HepG2 (cell line): ENCODE results near the gene MATR3. TPM values are rescaled to one million over a fixed set of nuclear protein-coding genes. Genes with fewer than 3 reads are reported as not detected.
A peak's percentile ranks its signal among the peaks of the same experiment; 100 is the strongest.

Source experiments
- ATAD3A ChIP-seq: sonication (generic); formaldehyde crosslinking; IDR thresholded peaks from 2 replicates; pipeline ENCODE4 v1.4.0; 2020; ENCODE audit warnings: missing genetic modification reagents
- HDAC2 ChIP-seq: sonication (generic); formaldehyde crosslinking; IDR thresholded peaks from 2 replicates; pipeline ENCODE4 v1.4.0; 2020; ENCODE audit warnings: missing genetic modification reagents
- RARG ChIP-seq: sonication (generic); formaldehyde crosslinking; IDR thresholded peaks from 2 replicates; pipeline ENCODE4 v1.4.0; 2020; ENCODE audit warnings: low read depth, mild to moderate bottlenecking, missing genetic modification reagents
- RBM22 ChIP-seq: fragments of 200-400 bp; formaldehyde crosslinking; optimal IDR thresholded peaks from 2 replicates; pipeline ENCODE3; 2017; ENCODE audit warnings: mild to moderate bottlenecking, low read length, moderate library complexity
- REPIN1 ChIP-seq: sonication (generic); formaldehyde crosslinking; IDR thresholded peaks from 2 replicates; pipeline ENCODE4 v1.8.0; 2022; ENCODE audit warnings: missing genetic modification reagents, low read depth, mild to moderate bottlenecking, borderline replicate concordance
- SIN3A ChIP-seq: IDR thresholded peaks from 2 replicates; pipeline ENCODE4 v1.6.1; 2011; ENCODE audit warnings: low read depth, mild to moderate bottlenecking, control low read depth, low read length, borderline replicate concordance
- SOX5 ChIP-seq: IDR thresholded peaks from 2 replicates; pipeline ENCODE4 v1.6.1; 2016; ENCODE audit warnings: borderline replicate concordance
- TCF12 ChIP-seq, 2 experiments: fragments of 450-650 bp in 1 of 2; sonication (generic) in 1 of 2; formaldehyde crosslinking in 1 of 2; IDR thresholded peaks; 2 replicates each; pipeline versions ENCODE4 v1.6.1 to v1.8.0; 2017 to 2022; ENCODE audit warnings: antibody characterized with exemption in 1 of 2, mild to moderate bottlenecking in 1 of 2, missing genetic modification reagents in 1 of 2, moderate library complexity in 1 of 2
- TEAD2 ChIP-seq: sonication (generic); formaldehyde crosslinking; IDR thresholded peaks from 2 replicates; pipeline ENCODE4 v1.9.0; 2021; ENCODE audit warnings: missing genetic modification reagents
- ZNF235 ChIP-seq: sonication (generic); formaldehyde crosslinking; IDR thresholded peaks from 2 replicates; pipeline ENCODE4 v1.8.1; 2023; ENCODE audit warnings: mild to moderate bottlenecking, missing genetic modification reagents, borderline replicate concordance
- polyA plus RNA-seq, 8 experiments: library from polyadenylated mRNA; depleted of rRNA in 3 of 8; stranded (reverse) in 7 of 8; unstranded in 1 of 8; fragments of >200 nt; fragmentation: Illumina TruSeq in 4 of 8; extraction: Trizol in 4 of 8; gene quantifications; 2 replicates each; pipeline versions ENCODE4 v1.2.1 to v1.2.3, GENCODE V29; 2011 to 2016; ENCODE audit warnings: low read depth in 4 of 8, missing spikeins in 1 of 8, mixed read lengths in 1 of 8; ENCODE audit not compliant: insufficient read depth in 1 of 8
- total RNA-seq, 5 experiments: library from RNA; depleted of rRNA; stranded (reverse); fragments of >200 nt; fragmentation: Illumina TruSeq; extraction: Trizol; gene quantifications; 2 replicates each; pipeline ENCODE4 v1.2.3, GENCODE V29; 2016; ENCODE audit warnings: low read depth in 1 of 5
- TF ChIP-seq, protein P1 (sequence below): sonication (generic); formaldehyde crosslinking; IDR thresholded peaks from 2 replicates; pipeline ENCODE4 v1.5.1; 2020; ENCODE audit warnings: missing genetic modification reagents, mild to moderate bottlenecking, borderline replicate concordance
- TF ChIP-seq, protein P2 (sequence below): sonication (generic); formaldehyde crosslinking; IDR thresholded peaks from 2 replicates; pipeline ENCODE4 v1.4.0; 2020; ENCODE audit warnings: missing genetic modification reagents
- TF ChIP-seq, protein P3 (sequence below): sonication (generic); formaldehyde crosslinking; IDR thresholded peaks from 2 replicates; pipeline ENCODE4 v1.4.0; 2020; ENCODE audit warnings: mild to moderate bottlenecking, missing genetic modification reagents
- TF ChIP-seq, protein P4 (sequence below): sonication (generic); formaldehyde crosslinking; IDR thresholded peaks from 2 replicates; pipeline ENCODE4 v1.8.0; 2022; ENCODE audit warnings: missing genetic modification reagents, mild to moderate bottlenecking, borderline replicate concordance
- TF ChIP-seq, protein P5 (sequence below): sonication (generic); formaldehyde crosslinking; IDR thresholded peaks from 2 replicates; pipeline ENCODE4 v1.5.0; 2020; ENCODE audit warnings: missing genetic modification reagents, mild to moderate bottlenecking, borderline replicate concordance

The MATR3 gene
- total and polyA plus RNA-seq, 2 of the 13 experiments (the other 11 are each of a cell fraction or from before 2014, with no cell fraction given), result 94.2 to 341 TPM

DNA sequence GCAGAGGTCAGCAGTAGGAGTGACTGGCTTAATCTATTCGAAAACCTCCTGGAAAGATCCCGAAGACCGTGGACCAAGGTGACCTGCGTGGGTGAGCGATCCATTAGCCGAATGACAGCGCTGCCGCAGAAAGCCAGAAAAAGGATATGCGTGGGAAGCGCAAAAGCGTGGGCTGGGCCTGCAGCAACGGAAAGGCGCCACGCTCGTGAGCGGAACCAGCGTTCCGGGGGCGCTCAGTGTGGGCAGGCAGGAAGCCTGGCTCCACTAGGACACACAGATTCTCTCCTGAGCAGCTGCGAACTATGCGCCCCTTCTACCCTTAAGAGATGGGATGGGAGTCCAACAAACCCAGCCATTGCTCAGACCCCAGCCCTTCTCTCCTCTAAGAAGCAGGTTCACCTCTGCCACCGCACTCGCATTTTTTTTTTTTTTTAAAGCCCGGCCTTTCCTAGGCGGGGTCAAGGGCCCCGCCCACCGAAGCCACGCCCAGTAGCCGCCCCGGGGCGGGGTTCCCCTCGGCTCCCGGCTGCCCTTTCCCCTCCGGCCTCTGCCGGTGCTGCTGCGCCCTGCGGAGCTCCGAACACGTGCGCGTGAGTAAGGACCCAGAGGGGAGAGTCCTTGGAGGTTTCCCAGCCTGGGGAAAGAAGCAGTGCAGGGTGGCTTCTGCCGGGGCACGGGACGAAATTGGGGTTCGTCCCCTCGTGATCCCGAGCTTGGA lies 19.8 kb upstream of the MATR3 start (continued):
- TF ChIP-seq, protein P1, sequence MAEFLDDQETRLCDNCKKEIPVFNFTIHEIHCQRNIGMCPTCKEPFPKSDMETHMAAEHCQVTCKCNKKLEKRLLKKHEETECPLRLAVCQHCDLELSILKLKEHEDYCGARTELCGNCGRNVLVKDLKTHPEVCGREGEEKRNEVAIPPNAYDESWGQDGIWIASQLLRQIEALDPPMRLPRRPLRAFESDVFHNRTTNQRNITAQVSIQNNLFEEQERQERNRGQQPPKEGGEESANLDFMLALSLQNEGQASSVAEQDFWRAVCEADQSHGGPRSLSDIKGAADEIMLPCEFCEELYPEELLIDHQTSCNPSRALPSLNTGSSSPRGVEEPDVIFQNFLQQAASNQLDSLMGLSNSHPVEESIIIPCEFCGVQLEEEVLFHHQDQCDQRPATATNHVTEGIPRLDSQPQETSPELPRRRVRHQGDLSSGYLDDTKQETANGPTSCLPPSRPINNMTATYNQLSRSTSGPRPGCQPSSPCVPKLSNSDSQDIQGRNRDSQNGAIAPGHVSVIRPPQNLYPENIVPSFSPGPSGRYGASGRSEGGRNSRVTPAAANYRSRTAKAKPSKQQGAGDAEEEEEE (CRISPR knock-in tag), result no peak
- TF ChIP-seq, protein P2, sequence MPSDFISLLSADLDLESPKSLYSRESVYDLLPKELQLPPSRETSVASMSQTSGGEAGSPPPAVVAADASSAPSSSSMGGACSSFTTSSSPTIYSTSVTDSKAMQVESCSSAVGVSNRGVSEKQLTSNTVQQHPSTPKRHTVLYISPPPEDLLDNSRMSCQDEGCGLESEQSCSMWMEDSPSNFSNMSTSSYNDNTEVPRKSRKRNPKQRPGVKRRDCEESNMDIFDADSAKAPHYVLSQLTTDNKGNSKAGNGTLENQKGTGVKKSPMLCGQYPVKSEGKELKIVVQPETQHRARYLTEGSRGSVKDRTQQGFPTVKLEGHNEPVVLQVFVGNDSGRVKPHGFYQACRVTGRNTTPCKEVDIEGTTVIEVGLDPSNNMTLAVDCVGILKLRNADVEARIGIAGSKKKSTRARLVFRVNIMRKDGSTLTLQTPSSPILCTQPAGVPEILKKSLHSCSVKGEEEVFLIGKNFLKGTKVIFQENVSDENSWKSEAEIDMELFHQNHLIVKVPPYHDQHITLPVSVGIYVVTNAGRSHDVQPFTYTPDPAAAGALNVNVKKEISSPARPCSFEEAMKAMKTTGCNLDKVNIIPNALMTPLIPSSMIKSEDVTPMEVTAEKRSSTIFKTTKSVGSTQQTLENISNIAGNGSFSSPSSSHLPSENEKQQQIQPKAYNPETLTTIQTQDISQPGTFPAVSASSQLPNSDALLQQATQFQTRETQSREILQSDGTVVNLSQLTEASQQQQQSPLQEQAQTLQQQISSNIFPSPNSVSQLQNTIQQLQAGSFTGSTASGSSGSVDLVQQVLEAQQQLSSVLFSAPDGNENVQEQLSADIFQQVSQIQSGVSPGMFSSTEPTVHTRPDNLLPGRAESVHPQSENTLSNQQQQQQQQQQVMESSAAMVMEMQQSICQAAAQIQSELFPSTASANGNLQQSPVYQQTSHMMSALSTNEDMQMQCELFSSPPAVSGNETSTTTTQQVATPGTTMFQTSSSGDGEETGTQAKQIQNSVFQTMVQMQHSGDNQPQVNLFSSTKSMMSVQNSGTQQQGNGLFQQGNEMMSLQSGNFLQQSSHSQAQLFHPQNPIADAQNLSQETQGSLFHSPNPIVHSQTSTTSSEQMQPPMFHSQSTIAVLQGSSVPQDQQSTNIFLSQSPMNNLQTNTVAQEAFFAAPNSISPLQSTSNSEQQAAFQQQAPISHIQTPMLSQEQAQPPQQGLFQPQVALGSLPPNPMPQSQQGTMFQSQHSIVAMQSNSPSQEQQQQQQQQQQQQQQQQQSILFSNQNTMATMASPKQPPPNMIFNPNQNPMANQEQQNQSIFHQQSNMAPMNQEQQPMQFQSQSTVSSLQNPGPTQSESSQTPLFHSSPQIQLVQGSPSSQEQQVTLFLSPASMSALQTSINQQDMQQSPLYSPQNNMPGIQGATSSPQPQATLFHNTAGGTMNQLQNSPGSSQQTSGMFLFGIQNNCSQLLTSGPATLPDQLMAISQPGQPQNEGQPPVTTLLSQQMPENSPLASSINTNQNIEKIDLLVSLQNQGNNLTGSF (CRISPR knock-in tag), result peak; percentile 48; the same call in 1 of the 2 replicates
- TF ChIP-seq SIN3A (peak; percentile 98), RBM22 (no peak), SOX5 (CRISPR knock-in tag) (no peak), REPIN1 (peak; percentile 75), ATAD3A (CRISPR knock-in tag) (no peak), RARG (no peak), ZNF235 (no peak), HDAC2 (CRISPR knock-in tag) (no peak; the same call in 1 of the 2 replicates), TEAD2 (CRISPR knock-in tag) (peak; percentile 73; the same call in 1 of the 2 replicates), TCF12 (IDR thresholded peaks at IDR 0.05) (no peak), TCF12 (CRISPR knock-in tag; IDR thresholded peaks at IDR 0.05) (no peak)
- TF ChIP-seq, protein P3, sequence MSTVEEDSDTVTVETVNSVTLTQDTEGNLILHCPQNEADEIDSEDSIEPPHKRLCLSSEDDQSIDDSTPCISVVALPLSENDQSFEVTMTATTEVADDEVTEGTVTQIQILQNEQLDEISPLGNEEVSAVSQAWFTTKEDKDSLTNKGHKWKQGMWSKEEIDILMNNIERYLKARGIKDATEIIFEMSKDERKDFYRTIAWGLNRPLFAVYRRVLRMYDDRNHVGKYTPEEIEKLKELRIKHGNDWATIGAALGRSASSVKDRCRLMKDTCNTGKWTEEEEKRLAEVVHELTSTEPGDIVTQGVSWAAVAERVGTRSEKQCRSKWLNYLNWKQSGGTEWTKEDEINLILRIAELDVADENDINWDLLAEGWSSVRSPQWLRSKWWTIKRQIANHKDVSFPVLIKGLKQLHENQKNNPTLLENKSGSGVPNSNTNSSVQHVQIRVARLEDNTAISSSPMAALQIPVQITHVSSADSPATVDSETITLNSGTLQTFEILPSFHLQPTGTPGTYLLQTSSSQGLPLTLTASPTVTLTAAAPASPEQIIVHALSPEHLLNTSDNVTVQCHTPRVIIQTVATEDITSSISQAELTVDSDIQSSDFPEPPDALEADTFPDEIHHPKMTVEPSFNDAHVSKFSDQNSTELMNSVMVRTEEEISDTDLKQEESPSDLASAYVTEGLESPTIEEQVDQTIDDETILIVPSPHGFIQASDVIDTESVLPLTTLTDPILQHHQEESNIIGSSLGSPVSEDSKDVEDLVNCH, result no peak
- TF ChIP-seq, protein P4, sequence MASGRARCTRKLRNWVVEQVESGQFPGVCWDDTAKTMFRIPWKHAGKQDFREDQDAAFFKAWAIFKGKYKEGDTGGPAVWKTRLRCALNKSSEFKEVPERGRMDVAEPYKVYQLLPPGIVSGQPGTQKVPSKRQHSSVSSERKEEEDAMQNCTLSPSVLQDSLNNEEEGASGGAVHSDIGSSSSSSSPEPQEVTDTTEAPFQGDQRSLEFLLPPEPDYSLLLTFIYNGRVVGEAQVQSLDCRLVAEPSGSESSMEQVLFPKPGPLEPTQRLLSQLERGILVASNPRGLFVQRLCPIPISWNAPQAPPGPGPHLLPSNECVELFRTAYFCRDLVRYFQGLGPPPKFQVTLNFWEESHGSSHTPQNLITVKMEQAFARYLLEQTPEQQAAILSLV, result 0 out of 2 replicates have a peak, but pooled peaks have one; percentile 45
- TF ChIP-seq, protein P5, sequence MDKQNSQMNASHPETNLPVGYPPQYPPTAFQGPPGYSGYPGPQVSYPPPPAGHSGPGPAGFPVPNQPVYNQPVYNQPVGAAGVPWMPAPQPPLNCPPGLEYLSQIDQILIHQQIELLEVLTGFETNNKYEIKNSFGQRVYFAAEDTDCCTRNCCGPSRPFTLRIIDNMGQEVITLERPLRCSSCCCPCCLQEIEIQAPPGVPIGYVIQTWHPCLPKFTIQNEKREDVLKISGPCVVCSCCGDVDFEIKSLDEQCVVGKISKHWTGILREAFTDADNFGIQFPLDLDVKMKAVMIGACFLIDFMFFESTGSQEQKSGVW (CRISPR knock-in tag), result no peak; the same call in 1 of the 2 replicates
